Endometrium (tissue), 2 donors: ENCODE results near the gene NEURL4.

ENCODE experiments used
- FAIRE-seq: peaks from 2 replicates; lab custom pipeline; 2012; peaks lifted over from hg19 to GRCh38; lab: Jason Lieb, UNC
- donor health status: control.
- donor health status: control.

The NEURL4 gene

DNA sequence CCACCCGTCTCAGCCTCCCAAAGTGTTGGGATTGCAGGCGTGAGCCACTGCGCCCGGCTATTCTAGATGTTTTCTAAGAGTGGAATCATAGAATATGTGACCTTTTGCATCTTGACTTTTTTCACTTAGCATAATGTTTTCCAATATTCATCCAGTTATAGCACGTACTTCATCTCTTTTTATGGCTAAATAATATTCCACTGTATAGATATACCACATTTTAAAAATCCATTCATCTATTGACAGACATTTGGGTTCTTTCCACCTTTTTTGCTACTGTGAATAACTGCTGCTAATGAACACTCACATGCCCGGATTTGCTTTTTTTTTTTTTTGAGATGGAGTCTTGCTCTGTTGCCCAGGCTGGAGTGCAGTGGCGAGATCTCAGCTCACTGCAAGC lies 25.0 kb downstream of the NEURL4 start:
- FAIRE-seq, result no peak

DNA sequence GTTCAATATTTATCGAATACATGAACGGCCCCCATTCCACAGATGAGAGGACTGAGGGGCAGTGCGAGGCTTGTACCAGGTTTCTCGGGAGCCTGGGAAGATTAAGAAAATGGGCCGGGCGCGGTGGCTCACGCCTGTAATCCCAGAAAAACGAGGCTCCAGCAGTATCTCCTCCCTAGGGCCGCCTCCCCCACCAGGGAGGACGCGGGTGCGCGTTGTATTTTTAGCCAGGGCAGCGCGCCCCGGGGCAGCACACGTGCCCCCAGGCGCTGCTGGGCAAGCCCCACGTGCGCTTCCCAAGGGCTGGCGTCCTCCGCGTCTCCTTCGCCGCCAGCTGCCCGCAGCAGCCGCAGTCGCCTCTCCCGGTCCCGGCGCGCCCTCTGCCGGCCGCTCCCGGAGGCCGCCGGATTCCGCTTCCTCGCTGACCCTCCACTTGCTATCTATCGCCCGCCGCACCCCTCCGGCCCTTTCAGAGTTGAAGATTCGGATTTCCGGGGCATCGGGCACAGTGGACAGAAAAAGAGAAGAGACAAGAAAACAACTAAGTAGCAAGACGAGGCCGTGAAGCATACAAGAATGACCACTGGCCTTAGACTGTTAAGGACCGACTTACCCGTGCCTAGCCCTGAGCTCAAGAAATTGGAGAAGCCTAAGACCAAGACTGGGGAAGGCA lies 32.8 kb downstream of the NEURL4 start:
- no peak for FAIRE-seq

DNA sequence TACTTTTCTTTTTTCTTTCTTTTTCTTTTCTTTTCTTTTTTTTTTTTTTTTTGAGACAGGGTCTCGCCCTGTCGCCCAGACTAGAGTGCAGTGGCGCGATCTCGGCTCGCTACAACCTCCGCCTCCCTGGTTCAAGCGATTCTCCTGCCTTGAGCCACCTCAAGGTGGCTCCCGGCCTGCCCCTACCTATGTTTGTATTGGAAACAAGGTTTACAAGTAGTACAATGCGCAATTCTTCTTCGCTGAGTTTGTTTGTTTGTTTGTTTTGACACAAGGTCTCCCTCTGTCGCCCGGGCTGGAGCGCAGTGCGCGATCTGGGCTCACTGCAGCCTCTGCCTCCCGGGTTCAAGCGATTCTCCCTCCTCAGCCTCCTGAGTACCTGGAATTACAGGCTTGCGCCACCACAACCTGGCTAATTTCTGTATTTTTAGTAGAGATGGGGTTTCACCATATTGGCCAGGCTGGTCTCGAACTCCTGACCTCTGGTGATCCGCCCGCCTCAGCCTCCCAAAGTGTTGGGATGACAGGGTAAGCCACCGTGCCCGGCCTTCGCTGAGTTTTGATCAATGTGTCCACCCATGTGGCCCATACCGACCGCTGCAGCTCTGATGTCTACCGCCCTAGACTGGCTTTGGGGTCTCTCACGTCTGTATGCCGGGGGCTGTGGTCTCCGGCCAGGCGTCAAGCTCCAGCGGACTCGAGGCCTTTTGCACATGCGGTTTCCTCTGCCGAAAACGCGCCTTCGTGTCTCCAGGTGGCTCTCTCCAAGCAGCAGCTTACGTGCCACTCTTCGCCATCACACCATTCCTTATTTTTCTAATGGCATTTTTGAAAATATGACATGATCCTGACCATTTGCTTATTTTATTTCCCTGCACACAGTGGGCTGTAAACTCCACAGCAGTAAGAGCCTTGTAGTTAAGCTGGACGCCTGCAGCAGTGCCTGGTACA lies 33.6 kb downstream of the NEURL4 start:
- no peak for FAIRE-seq

DNA sequence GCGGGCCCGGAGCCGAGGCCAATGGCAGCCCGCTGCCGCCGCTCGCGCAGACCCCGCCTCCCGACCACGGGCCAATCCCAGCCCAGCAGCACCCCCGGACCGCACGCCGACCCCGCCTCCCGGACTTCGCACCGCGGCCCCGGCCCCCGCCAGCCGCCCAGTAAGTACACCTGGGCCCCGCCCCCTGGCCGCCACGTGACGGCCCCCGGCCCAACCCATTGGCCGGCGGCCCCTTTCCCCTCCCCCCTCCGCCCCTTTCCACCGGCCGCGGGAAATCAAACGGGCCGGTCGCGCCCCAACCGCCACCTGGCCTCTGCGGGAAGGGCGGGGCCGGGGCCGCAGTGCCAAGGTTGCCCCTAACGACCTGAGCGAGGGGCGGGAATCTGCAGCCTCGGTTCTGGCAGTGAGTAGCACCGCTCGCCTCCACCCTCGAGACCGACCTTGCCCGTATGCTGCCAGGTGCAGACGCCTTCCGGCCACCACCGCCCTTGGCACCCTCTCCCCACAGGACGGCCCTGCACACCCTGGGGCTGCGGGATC lies 34.5 kb downstream of the NEURL4 start, which contains the start of gene YBX2:
TSS of gene YBX2 (minus strand) at position 26 of the 540 bp plus-strand sequence. CDS start 139 bp downstream, outside the sequence.
- no peak for FAIRE-seq

DNA sequence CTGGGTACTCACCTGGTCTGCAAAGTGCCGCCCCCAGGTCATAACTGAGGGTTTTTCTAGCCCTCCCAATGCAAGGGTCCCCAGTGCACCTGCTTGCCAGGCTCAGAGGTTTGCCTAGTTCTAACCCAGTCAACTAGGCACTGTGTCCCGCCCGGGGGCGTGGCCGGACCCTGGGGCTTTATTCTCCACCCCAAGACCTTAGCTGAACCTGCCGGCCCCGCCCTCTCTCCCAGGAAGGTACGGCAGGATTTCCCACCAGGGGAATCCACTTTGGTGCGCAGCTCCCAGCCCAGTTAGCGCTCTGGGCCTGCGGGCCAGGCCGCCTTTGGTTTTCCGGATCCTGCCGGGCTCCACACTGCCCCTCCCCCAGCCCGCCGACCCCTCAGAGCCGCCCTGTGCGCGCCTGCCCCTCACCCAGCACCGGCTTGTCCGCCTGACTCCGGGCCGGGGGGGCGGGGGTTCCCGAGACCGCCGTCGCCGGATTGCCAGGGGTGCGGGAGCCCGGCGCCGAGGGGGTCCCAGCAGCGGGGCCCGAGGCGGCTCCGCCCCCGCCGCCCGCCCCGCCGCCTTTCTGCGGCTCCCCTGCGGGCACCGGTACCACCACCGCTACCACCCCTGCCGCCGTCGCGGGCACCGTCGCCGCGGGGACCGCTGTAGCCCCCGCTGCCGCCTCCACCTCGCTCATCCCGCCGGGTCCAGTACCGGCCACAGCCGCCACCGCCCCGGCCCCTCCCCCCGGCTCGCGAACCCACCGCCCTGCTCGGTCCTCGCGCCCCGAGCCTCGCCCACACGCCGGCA lies 35.1 kb downstream of the NEURL4 start:
- FAIRE-seq, result no peak

DNA sequence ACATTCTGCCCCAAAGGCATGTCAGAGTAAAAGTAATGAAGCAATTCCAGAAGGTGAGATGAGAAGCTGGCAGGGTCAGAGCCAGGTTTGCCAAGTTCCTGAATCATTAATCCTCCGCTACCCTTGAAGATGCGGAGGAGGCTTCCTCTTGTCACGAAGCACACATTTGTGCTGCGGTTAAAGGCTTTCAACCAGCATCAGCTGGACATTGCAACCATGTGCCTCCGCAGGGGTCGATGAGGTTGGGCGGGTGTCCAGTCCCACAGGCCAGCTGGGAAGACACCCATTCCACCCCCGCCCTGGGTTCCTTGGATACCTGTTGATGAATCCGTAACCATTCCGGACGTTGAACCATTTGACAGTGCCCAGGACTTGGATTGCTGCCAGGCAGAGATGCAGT lies 36.0 kb downstream of the NEURL4 start:
- FAIRE-seq, result no peak

DNA sequence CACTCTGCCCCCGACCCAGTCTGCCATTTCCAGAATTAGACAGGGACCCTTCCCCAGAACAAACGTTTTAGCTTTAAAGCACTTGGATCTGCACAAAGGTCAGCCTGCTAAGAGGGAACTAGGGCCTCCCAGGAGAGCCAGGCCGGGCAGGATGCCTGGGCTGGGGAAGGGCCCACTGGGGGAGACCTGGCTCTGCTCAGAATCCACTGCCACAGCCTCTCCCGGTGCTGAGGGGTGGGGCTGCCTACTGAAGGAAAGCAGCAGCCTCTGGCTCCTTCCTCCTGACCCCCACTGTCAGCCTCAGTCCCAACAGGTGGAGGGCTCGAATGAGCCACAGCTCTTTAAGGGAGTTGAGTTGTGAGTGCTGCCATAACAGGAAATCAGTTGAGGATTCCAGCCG lies 36.4 kb downstream of the NEURL4 start:
- FAIRE-seq, result no peak

DNA sequence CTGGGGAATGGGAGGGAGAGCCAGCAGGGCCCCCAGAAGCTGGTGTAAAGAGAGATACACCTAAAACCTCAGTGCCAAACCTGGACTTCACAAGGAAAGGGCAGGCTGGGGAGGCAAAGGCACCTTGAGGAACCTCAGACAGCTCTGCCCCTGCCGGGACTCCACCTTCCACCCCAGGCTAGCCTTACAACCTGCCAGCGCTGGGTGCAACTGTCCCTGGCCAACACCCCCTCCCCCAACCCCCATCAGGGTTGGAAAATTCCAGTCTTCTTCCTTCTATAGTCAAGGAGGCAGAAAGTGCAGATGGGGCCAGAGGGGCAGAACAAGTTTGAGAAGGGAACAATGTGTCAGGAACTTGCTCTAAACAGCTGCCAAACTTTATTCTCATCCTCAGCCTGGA lies 36.9 kb downstream of the NEURL4 start:
- FAIRE-seq, result no peak

DNA sequence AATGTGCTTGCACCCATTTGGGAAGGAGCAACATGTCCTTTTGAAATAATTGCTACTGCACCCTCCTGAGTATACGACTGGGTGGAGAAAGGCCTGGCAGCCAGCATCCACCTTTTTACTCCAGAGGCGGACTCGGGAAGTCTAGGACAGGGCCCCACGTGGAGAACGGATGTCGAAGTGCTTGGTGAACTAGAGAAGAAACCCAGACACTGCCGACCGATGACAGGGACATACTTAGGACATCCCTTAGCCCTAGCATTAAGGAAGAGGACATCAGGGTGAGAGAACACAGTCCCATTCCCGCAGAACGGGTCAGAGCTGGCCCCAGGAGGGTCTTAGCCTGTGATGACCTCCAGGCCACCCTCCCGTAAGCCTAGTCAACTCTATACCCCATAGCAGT lies 38.5 kb downstream of the NEURL4 start:
- FAIRE-seq, result no peak

DNA sequence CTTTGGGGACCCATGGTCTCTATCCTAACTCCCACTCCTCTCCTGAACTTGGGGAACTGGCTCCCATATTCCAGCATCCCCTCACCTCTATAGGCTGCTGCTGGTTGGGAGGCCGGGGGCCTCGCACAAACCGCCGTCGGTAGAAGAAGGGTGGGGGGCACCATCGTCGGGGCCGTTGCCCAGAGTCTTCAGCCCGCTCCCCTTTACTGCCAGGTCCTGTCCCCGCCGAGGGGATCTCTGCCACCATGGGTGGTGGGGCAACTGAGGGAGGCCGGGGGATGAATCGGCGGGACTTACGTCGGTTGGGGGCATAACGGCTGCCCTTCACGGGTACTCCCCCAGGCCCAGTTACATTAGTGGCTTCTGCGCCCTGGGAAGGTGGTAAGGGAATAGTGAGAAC lies 39.0 kb downstream of the NEURL4 start:
- FAIRE-seq, result no peak

DNA sequence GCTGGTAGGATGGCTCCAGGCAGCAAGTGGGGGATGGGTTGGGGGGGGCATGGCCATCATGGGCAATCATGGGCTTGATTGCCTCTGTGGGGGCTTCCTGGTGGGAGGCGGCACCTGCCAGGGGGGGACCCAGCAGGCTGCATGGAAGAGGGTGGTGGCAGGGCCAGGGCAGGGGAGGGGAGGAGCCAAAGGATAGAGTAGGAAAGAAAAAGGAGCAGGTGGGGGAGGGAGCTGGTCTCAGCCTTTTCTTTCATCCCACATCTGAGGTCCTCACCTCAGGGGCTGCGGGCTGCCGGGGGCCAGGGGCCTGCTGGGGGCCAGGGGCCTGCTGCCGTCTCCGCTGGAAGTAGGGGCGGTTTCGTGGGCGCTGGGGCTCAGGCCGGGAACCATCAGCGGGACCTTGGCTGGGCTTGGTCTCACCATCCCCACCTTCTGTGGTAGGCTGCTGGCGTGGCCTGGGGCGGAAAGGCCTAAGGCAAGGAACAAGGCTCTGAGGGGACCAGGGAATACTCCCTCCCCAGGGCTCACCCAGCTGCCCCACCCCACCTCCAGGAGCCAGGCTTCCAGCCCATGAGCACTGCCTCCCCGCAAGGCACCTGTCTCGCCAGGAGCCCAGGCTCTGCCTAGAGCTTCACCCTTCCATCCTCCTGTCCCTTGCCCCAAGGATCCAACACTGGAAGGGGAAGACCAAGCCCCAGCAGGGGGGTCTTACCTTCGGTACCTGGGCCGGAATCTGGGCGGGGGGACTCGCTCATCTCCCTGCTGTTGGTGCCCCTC lies 39.7 kb downstream of the NEURL4 start:
- FAIRE-seq, result no peak

DNA sequence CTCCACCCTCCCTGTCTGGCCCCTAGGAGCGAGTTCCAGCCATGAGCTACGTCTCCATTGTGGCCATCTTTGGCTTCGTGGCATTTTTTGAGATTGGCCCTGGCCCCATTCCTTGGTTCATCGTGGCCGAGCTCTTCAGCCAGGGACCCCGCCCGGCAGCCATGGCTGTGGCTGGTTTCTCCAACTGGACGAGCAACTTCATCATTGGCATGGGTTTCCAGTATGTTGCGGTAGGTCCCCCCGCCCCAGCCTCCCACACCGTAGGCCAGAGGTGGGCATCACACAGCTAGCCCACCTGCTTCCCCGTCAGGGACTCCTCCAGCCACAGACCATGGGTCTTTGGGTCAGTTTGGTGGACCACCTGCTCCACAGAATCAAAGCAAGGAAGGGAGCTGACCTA lies 43.5 kb downstream of the NEURL4 start:
- no peak for FAIRE-seq

DNA sequence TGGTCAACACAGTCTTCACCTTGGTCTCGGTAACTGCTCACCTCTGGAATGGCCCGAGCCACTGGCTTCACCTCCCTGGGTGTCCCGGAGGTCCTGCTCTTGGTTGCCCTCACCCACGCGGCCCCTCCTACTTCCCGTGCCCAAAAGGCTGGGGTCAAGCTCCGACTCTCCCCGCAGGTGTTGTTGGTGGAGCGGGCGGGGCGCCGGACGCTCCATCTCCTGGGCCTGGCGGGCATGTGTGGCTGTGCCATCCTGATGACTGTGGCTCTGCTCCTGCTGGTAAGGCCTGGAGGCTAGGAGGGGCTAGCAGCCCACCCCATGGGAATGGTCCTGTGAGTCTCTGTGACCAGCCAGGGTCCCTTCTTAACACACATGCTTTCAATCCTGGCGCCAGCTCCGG lies 44.2 kb downstream of the NEURL4 start:
- FAIRE-seq, result no peak

DNA sequence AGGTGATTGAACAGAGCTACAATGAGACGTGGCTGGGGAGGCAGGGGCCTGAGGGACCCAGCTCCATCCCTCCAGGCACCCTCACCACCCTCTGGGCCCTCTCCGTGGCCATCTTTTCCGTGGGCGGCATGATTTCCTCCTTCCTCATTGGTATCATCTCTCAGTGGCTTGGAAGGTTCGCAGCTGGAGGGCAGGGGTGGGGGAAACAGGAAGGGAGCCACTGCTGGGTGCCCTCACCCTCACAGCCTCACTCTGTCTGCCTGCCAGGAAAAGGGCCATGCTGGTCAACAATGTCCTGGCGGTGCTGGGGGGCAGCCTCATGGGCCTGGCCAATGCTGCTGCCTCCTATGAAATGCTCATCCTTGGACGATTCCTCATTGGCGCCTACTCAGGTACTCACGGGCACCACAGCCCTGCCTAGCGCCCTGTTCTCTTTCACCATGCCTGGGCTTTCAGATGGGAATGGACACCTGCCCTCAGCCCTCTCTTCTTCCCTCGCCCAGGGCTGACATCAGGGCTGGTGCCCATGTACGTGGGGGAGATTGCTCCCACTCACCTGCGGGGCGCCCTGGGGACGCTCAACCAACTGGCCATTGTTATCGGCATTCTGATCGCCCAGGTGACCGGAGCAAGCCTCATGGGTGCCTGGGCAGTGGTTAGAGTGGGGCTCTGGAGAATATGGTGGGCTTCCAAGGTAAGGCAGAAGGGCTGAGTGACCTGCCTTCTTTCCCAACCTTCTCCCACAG lies 45.5 kb downstream of the NEURL4 start:
- no peak for FAIRE-seq

DNA sequence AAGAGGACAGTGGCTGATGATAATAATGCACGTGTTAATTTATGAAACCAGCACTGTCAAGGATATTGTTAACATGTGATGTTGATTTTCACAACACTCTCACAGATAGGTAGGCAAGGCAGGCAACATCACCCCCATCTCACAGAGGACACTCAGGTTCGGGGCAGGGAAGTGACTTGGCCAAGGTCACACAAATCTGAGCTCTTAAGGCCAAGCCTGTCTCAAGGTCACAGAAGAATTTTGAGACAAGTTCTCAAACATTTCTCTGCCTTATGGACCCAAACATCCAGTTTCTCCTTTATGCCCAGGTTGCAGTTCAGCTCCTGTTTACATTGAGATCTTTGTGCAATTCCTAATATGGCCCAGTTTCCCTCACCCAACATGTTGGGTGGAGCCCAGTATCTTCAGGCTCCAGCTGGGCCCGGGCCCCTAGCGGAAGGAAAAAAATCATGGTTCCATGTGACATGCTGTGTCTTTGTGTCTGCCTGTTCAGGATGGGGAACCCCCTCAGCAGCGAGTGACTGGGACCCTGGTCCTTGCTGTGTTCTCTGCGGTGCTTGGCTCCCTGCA lies 46.3 kb downstream of the NEURL4 start:
- FAIRE-seq, result no peak

DNA sequence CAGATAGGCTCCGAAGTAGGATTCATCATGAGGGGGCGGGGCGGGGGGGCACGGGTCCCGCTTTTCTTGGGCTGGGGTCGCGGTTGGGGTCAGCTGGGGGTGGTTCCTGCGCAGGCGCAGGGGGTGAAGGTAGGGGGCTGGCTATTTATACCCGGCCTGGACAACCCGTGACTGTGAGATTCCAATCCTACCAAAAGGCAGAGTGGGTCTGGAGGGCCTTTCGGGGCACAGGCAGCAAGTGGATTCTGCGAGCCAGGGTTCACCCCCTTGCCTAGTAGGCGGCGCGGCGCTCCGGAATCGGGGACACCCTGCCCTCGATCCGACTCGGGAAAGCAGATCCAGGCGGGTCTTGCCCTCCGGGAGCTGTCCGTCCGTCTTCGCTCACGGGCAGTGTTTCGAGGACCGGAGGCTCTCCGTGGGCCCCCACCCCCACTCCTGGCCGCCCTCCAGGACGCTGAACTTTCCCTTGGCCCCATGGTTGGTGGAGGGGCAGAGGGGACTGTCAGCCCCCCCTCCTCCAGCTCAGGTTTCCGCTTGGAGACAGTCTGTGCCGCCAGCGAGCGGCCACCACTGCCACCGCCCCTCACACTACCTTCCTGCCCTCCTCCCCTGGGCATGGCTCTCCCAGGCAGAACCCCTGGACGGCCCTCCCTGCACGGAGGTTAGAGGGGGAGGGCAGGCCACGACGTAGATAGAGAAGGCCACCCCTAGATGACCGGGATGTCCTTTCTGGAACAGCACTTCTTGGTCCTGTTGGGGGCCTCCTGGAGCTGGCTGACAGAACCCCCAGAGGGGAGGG lies 47.0 kb downstream of the NEURL4 start:
- FAIRE-seq, result no peak

DNA sequence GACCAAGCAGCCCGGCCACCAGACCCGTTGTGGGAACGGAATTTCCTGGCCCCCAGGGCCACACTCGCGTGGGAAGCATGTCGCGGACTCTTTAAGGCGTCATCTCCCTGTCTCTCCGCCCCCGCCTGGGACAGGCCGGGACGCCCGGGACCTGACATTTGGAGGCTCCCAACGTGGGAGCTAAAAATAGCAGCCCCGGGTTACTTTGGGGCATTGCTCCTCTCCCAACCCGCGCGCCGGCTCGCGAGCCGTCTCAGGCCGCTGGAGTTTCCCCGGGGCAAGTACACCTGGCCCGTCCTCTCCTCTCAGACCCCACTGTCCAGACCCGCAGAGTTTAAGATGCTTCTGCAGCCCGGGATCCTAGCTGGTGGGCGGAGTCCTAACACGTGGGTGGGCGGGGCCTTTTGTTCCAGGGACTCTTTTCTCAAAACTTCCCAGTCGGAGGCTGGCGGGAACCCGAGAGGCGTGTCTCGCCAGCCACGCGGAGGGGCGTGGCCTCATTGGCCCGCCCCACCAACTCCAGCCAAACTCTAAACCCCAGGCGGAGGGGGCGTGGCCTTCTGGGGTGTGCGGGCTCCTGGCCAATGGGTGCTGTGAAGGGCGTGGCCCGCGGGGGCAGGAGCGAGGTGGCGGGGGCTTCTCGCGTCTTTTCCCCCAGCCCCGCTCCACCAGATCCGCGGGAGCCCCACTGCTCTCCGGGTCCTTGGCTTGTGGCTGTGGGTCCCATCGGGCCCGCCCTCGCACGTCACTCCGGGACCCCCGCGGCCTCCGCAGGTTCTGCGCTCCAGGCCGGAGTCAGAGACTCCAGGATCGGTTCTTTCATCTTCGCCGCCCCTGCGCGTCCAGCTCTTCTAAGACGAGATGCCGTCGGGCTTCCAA lies 47.8 kb downstream of the NEURL4 start, which contains the start of gene SLC2A4:
TSS of gene SLC2A4 (plus strand) at position 645 of the 879 bp plus-strand sequence. CDS start at position 862, 217 bp downstream.
- peak; percentile 18 for FAIRE-seq

DNA sequence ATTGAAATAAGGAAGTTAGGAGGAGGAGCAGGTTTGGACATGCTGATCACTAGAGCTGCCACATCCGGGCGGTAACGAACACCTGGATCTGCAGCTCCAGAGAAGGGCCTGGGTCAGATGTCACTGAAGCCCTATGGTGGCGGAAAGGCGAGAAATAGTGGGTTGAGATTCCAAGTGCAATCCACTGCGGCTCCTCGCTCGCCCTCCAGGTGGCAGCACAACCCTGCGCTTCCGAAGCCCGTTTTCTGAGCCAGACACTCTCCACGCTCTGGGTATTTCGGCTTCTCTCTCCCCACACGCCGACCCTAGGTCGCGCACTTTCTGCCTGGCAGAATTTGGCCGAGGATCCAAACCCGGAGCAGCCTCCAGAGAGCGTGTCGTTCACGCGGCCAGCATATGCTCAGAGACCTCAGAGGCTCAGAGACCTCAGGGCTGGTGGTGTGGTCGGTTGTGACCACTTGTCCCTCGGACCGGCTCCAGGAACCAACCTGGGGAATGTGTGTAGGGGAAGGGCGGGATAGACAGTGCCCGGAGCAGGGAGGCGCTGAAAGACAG lies 48.5 kb downstream of the NEURL4 start:
- peak; percentile 41 for FAIRE-seq
